ENCODE results near the gene GKAP1. TPM values are rescaled to one million over a fixed set of nuclear protein-coding genes. Genes with fewer than 3 reads are reported as not detected.

GKAP1 gene
- total RNA-seq, 1 experiment from 2014 or later = 1.5 TPM

DNA sequence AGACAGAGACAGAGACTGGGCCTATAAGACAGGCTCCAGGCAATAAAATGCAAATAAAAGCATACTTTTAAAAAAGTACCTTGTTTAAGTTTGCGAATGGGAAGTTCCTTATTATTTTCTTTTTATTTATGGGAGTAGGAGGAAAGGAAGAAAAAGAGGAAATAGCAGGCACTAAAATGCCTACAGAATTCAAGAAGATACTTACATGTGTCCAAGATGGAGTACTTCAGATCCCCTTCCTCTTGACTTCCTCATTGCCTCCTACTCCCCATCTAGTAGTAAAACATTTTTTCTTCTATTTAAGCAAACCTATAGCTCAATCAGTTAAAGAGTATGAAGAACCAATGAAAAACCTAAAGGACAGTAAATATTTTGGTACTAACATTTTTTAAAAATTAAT is 24.8 kb downstream of the GKAP1 start:
- no TSS peak for BruUV-seq (replicated peaks)
- ATAC-seq = no peak
- Histone ChIP-seq H3K79me2 (ENCODE audit: low read length) (no peaks in the 10 kb centered on the region), H3K4me2 (ENCODE audit: low read length) (no peak overlapping the region), H3F3A (ENCODE audit: low read length, unreplicated experiment) (no peaks in the 10 kb centered on the region), H2AFZ (ENCODE audit: low read length) (no peak overlapping the region), H3K9me2 (replicated peaks; ENCODE audit: low read length) (no peaks in the 10 kb centered on the region), H3K4me1 (ENCODE audit: insufficient read depth, low read length) (no peaks in the 10 kb centered on the region), H3K9ac (ENCODE audit: low read length) (no peak overlapping the region), H3K36me3 (ENCODE audit: low read depth, low read length) (no peaks in the 10 kb centered on the region), H3K27me3 (ENCODE audit: low read length) (no peaks in the 10 kb centered on the region), H4K20me1 (ENCODE audit: low read length) (no peaks in the 10 kb centered on the region), H3K4me3 (ENCODE audit: low read length) (no peak overlapping the region), H3K9me3 (ENCODE audit: low read length) (no peaks in the 10 kb centered on the region), H3K27ac (ENCODE audit: low read length) (no peak overlapping the region)
- TF ChIP-seq EZH2 (IDR thresholded peaks at IDR 0.05; ENCODE audit: low read length, unreplicated experiment) (no peak), EZH2phosphoT487 (IDR thresholded peaks at IDR 0.05; ENCODE audit: borderline replicate concordance, low read length) (no peak), CTCF (conservative IDR thresholded peaks at IDR 0.05; ENCODE audit: low read depth, low read length) (no peak)
- DNase-seq = no peak
- intact Hi-C loops (cut with micrococcal nuclease) = no loop called here
- CTCF ChIA-PET = no interaction called here
- POLR2A ChIA-PET (ENCODE audit: unreplicated experiment) = no interaction called here

- Histone ChIP-seq H3F3A (ENCODE audit: low read length, unreplicated experiment) (no peaks in the 10 kb centered on the region), H4K20me1 (ENCODE audit: low read length) (no peaks in the 10 kb centered on the region), H3K36me3 (ENCODE audit: low read depth, low read length) (no peaks in the 10 kb centered on the region), H2AFZ (ENCODE audit: low read length) (no peak overlapping the region), H3K4me1 (ENCODE audit: insufficient read depth, low read length) (no peaks in the 10 kb centered on the region), H3K79me2 (ENCODE audit: low read length) (no peaks in the 10 kb centered on the region), H3K9me2 (replicated peaks; ENCODE audit: low read length) (no peaks in the 10 kb centered on the region), H3K27ac (ENCODE audit: low read length) (no peak overlapping the region), H3K9me3 (ENCODE audit: low read length) (no peaks in the 10 kb centered on the region), H3K9ac (ENCODE audit: low read length) (no peak overlapping the region), H3K4me3 (ENCODE audit: low read length) (no peak overlapping the region), H3K4me2 (ENCODE audit: low read length) (no peak overlapping the region), H3K27me3 (ENCODE audit: low read length) (no peaks in the 10 kb centered on the region)
- POLR2A ChIA-PET (ENCODE audit: unreplicated experiment) = no interaction called here
- intact Hi-C loops (cut with micrococcal nuclease) = no loop called here
- DNase-seq (no peak), ATAC-seq (no peak)
- TF ChIP-seq EZH2phosphoT487 (IDR thresholded peaks at IDR 0.05; ENCODE audit: borderline replicate concordance, low read length) = no peak
- TF ChIP-seq CTCF (conservative IDR thresholded peaks at IDR 0.05; ENCODE audit: low read depth, low read length) = no peak
- TF ChIP-seq EZH2 (IDR thresholded peaks at IDR 0.05; ENCODE audit: low read length, unreplicated experiment) = no peak
- CTCF ChIA-PET = no interaction called here
- BruUV-seq (replicated peaks) = no TSS peak
These were observed 39.4 kb downstream of the GKAP1 start for GRCh38 chr9:83778164-83778563.

GRCh38 chr9:83775932-83776331 is 41.6 kb downstream of the GKAP1 start:
- intact Hi-C loops (cut with micrococcal nuclease) = no loop called here
- Histone ChIP-seq H3K9me3 (ENCODE audit: low read length) (no peaks in the 10 kb centered on the region), H3K4me3 (ENCODE audit: low read length) (no peak overlapping the region), H2AFZ (ENCODE audit: low read length) (no peak overlapping the region), H3K27ac (ENCODE audit: low read length) (no peak overlapping the region), H3K4me2 (ENCODE audit: low read length) (no peak overlapping the region), H3K36me3 (ENCODE audit: low read depth, low read length) (no peaks in the 10 kb centered on the region), H4K20me1 (ENCODE audit: low read length) (no peaks in the 10 kb centered on the region), H3K27me3 (ENCODE audit: low read length) (no peaks in the 10 kb centered on the region), H3K4me1 (ENCODE audit: insufficient read depth, low read length) (no peaks in the 10 kb centered on the region), H3K9me2 (replicated peaks; ENCODE audit: low read length) (no peaks in the 10 kb centered on the region), H3F3A (ENCODE audit: low read length, unreplicated experiment) (no peaks in the 10 kb centered on the region), H3K79me2 (ENCODE audit: low read length) (no peaks in the 10 kb centered on the region), H3K9ac (ENCODE audit: low read length) (no peak overlapping the region)
- no peak for DNase-seq
- TF ChIP-seq EZH2phosphoT487 (IDR thresholded peaks at IDR 0.05; ENCODE audit: borderline replicate concordance, low read length) (no peak), CTCF (conservative IDR thresholded peaks at IDR 0.05; ENCODE audit: low read depth, low read length) (no peak), EZH2 (IDR thresholded peaks at IDR 0.05; ENCODE audit: low read length, unreplicated experiment) (no peak)
- no TSS peak for BruUV-seq (replicated peaks)
- ATAC-seq = no peak
- ChIA-PET POLR2A (ENCODE audit: unreplicated experiment) (no interaction called here), CTCF (no interaction called here)
